NCI-H2227 treated with DMSO at 0.1 percent for 48 hours (cell line): ENCODE measurements around the gene NRGN.
"Not testable (repeated sequence)": the region's sequence is repeated elsewhere in the genome, so short reads cannot be mapped to it uniquely, and the experiment has no call there.

Source experiments
- DNase-seq: peaks from one replicate; lab custom pipeline; 2025; lab: John Stamatoyannopoulos, UW

Gene NRGN

GRCh38 chr11:124758355-124759265, 18.9 kb downstream of the NRGN start:
- peak; percentile 64 for DNase-seq

GRCh38 chr11:124759266-124760204, 19.8 kb downstream of the NRGN start:
- DNase-seq = no peak

- no peak for DNase-seq
Measured at GRCh38 chr11:124760205-124760652, 20.5 kb downstream of the NRGN start.

- DNase-seq = no peak
Measured at GRCh38 chr11:124760806-124761205, 21.1 kb downstream of the NRGN start.

GRCh38 chr11:124761301-124762104, 21.8 kb downstream of the NRGN start:
- DNase-seq = no peak

- DNase-seq = no peak
Measured at GRCh38 chr11:124762105-124762623, 22.4 kb downstream of the NRGN start, which contains the start of gene ESAM. Gene ESAM (minus strand): TSS chr11:124762290. CDS start chr11:124762154, 136 bp downstream.

GRCh38 chr11:124762624-124763155, 22.9 kb downstream of the NRGN start:
- DNase-seq = no peak

GRCh38 chr11:124763156-124763947, 23.6 kb downstream of the NRGN start:
- DNase-seq = peak; percentile 71

- DNase-seq = no peak
Measured at GRCh38 chr11:124766156-124766555, 26.4 kb downstream of the NRGN start.

GRCh38 chr11:124768914-124769313, 29.2 kb downstream of the NRGN start:
- DNase-seq = no peak

GRCh38 chr11:124769806-124770774, 30.3 kb downstream of the NRGN start:
- no peak for DNase-seq

GRCh38 chr11:124770959-124771358, 31.2 kb downstream of the NRGN start:
- DNase-seq = not testable (repeated sequence)

GRCh38 chr11:124776865-124777645, 37.3 kb downstream of the NRGN start:
- DNase-seq = no peak

- no peak for DNase-seq
Measured at GRCh38 chr11:124778281-124778680, 38.5 kb downstream of the NRGN start.

- no peak for DNase-seq
Measured at GRCh38 chr11:124779568-124779967, 39.8 kb downstream of the NRGN start.

- DNase-seq = no peak
Measured at GRCh38 chr11:124783002-124783401, 43.3 kb downstream of the NRGN start.

- DNase-seq = no peak
Measured at GRCh38 chr11:124784051-124784450, 44.3 kb downstream of the NRGN start.

GRCh38 chr11:124788521-124788920, 48.8 kb downstream of the NRGN start:
- no peak for DNase-seq
